ENCODE results near the gene CNNM4.

DNA sequence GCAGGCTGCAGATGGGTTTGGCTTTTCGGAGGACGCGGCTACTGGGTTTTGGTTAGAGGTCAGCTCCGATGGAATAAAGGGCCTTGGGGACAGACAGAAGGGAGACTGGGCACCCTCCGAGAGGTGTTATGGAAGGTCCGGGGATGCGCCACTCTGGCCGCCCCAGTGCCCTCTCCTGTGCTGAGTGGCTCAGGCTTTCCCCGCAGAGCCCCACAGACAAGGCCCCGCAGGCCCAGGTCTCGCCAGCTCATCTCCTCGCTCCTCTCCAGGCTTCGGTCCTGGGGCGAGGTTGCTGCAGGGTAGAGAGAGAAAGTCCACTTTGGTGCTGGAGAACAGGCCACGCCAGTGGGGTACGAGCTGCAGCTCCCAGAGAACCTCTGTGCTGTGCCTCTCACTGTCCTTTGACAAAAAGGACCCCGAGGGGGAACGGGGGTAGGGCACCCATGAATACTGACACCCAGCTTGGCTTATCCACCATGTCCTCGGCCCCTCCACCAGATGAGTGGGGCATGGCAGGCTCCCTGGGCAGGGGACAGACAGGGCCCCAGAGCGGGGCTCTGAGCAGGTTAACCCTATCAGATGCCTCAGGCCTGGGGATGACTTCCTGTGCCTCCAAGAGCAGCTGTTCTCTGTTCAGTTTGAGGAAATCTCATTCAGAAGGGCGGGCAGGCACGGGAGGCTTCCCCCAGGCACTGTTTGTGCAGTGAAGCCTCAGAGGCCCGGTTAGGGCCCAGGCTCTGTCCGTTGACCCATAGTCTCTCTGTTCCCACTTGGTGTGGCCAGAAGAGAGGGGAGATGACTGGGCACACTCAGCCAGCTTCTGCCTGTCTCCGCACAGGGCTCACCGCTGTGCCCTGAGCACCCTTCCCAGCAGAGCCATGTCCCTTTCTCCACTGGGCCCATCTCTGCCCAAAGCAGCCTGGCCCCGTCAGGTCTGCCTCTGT lies 39.6 kb downstream of the CNNM4 start:
- TF ChIP-seq, protein P1, sequence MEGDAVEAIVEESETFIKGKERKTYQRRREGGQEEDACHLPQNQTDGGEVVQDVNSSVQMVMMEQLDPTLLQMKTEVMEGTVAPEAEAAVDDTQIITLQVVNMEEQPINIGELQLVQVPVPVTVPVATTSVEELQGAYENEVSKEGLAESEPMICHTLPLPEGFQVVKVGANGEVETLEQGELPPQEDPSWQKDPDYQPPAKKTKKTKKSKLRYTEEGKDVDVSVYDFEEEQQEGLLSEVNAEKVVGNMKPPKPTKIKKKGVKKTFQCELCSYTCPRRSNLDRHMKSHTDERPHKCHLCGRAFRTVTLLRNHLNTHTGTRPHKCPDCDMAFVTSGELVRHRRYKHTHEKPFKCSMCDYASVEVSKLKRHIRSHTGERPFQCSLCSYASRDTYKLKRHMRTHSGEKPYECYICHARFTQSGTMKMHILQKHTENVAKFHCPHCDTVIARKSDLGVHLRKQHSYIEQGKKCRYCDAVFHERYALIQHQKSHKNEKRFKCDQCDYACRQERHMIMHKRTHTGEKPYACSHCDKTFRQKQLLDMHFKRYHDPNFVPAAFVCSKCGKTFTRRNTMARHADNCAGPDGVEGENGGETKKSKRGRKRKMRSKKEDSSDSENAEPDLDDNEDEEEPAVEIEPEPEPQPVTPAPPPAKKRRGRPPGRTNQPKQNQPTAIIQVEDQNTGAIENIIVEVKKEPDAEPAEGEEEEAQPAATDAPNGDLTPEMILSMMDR (IDR thresholded peaks at IDR 0.05): no peak
- TF ChIP-seq POLR2A (IDR thresholded peaks at IDR 0.05): no peak

Measured in right lobe of liver (tissue), 4 donors.